Inflammatory macrophage treated with lipopolysaccharide for 4 hours (primary cell): Measurements from ENCODE around the gene ZNF222.
A peak's percentile ranks its signal among the peaks of the same experiment; 100 is the strongest.

ENCODE experiments used
- DNase-seq: peaks from one replicate; pipeline ENCODE4 v3.0.0-alpha.2; 2020

Gene ZNF222

GRCh38 chr19:44055870-44056269, 30.7 kb downstream of the ZNF222 start:
- DNase-seq, result no peak

GRCh38 chr19:44059229-44059628, 34.0 kb downstream of the ZNF222 start:
- DNase-seq, result no peak

DNA sequence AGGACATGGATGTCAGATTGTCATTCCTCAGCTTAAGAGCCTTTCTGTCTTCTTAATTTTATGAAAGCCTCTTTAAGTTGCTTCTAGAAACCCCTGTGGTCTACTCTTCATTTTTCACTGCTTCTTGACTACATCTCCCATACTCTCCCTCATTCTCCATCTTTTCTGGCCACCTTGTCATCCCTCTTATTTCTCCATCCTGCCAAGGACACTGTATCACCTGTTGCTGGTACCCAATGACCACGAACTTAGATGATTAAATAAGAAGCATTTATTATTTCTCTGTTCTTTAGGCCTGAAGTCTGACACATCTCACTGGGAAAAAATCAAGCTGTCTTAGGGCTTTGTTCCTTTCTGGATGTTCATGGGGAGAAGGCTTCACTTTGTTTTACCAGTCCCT, 35.9 kb downstream of the ZNF222 start:
- DNase-seq, result no peak

DNA sequence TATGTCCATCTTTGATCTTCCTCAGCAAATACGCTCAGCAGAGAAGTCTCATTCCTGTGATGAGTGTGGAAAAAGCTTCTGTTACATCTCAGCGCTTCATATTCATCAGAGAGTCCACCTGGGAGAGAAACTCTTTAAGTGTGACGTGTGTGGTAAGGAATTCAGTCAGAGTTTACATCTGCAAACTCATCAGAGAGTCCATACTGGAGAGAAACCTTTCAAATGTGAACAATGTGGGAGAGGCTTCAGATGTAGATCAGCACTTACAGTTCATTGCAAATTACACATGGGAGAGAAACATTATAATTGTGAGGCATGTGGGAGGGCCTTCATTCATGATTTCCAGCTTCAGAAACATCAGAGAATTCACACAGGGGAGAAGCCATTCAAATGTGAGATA, 41.1 kb downstream of the ZNF222 start:
- no peak for DNase-seq

DNA sequence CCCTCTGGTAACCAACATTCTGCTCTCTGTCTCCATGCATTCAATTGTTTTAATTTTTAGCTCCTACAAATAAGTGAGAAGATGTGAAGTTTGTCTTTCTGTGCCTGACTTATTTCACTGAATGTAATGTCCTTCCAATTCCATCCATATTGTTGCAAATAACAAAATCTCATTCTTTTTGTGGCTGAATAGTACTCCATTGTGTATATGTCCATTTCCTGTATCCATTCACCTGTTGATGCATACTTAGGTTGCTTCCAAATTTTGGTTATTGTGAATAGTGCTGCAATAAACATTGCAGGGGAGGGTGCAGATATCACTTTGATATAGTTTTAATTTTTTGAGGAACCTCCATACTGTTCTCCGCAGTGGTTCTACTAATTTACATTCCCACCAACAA, 44.2 kb downstream of the ZNF222 start:
- DNase-seq, result no peak

DNA sequence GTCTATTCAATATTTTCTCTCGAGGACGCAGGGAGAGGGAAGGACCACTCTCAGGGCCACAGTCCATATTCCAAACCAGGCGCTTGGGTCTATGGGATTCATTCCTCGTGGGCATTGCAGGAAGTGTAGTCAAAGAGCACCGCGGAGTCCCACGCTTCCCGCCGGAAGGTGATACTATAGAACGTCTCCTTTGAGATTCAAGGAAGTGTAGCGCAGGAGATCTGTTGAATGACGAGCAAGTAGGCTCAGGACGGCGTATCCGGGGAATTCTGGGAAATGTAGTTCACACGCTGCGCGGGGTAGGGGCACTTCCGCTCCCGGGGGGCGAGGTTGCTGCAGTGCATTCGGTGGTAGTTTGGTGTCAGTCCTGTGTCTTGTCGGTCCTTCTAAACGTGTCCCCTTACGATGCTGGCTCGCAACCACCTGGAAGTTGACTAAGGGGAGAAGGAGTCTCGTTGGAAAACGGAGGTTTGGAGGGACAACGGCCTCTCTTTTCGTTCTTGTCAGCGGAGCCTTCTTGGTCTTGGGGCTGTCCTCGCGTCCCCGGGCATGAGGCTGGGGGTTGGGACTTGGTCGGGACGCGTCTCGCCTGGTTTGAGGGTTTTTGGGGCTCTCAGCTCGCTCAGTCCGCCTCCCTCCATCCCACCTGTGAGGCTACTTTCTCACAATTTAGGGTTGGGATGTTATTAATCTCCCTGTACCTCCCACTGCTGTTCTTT, 46.8 kb downstream of the ZNF222 start, which contains the start of gene ZNF284:
TSS of gene ZNF284 (plus strand) at position 336 of the 719 bp plus-strand sequence. CDS start 4,231 bp downstream, outside the sequence.
- peak; percentile 85 for DNase-seq

DNA sequence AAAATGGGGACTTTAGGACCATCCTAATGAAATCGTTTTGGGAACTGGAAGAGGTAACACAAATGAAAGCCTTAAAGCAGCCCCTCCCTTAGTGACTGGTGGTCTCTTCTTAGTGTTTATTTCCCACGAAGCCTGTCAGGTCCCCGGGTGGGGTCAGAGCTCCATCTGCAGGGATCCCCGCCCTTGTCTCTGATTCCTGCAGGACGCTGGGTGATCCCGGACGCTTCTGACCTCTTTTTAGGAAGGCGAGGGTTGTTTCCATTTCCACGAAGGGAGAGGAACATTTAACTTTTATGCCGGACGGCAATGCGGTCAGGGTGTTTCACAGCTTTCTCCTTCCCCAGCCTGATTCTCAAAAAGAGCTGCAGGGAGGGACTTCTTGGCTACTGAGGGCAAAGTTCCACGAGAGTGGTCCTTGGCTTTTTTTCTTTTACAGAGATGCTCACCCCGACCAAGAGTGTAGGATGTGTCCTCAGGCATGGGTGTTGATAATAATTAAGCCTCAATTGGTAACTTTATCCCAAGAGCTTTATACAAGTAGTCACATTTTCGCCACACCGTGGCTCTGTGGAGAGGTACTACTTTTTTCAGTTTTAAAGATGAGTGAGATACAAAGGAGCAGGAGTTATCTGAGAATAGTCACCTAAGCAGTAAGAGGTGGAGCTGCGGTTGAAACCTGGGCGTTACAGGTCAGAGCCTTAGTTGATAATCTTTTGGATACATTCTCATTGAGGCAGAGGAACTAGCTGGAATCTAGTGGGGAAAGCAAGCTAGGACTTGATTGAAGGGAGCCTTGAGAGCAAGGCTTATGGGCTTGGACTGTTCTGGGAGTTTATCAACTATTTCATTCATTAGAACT, 47.6 kb downstream of the ZNF222 start:
- DNase-seq, result no peak

GRCh38 chr19:44076325-44076724, 51.1 kb downstream of the ZNF222 start:
- DNase-seq, result no peak
